ENCODE measurements around the gene SCTR. TPM values are rescaled to one million over a fixed set of nuclear protein-coding genes. Genes with fewer than 3 reads are reported as not detected.

SCTR gene
- not detected in 2 replicates for total RNA-seq

DNA sequence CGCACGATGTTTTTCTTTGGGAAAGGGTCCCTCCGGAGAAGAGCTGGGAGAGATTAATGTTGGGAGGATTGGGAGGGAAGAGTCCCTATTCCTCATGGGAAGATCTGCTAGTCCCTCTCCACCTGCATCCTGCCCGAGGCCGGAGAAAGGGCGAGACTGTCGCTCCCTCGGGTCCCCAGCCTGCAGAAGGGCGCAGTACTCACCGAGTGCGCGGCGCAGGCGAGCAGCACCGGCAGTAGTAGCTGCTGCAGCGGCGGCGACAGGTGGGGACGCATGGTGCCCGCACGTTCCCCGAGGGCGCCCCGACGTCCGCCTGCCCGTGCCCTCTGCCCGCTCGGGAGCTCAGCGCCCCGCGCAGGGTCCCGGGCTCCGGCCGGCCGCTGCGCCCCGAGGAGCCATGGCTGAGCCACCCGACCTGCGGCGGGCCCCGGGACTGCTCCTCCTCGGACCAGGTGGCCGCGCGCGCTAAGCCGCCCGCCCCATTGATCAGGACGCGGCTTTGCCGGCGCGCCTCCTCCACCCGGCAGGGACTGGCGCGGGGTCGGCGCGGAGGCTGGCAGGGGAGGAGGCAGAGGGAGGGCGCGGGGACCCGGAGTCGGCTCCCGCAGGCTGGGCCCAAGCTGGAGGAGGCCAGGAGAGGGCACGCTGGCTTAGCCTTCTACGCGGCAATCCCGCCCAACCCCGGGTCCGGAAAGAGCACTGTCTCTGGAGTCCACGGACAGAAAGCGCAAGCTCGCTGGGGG, at the start of gene SCTR:
SCTR (minus strand) TSS at position 532 of the 743 bp plus-strand sequence; CDS start at position 275, 257 bp downstream.

DNA sequence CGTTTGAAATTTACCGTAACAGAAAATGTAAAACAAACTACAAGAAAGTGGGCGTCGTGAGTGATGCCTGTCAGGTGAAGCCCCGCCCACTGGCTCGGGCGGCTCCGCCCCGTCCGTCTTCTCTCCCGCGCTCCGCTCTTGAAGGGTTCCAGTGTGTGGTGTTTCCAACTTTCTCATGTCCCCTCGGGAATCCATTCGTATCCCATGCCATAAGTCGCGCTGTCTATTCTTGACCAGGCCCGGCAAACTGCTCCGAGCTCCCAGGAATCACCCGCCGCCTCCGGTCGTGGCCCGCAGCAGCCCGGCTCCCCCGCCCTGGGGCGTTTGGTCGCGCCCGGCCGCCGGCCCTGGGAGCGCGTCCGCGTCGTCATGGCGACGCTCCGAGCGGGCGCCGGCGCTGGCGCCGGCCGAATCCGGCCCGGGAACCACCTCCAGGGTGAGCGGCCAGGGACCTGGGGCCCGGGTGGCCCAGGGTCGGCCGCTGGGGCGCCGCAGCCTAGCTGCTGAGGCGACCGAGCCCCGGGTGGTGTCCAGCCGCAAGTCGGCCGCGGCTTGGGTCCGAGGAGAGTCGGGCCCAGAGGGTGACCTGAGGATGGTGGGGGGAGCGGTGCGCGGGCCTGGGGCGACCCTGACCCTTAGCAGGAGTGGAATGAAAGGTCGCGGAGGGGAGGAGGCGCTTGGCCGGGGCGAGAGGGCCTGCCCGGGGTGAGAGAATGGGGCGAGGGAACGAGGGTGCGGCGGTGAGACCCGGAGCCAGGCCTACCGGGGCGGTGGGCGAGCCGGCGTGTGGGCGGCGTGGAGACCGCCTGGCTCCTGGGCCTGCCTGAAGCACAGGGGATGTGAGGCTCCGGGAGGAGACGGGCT, 20.0 kb upstream of the SCTR start, which contains the start of gene CFAP221:
CFAP221 (plus strand) TSS at position 375 of the 864 bp plus-strand sequence. CDS start 1,683 bp downstream, outside the sequence.

GRCh38 chr2:119431155-119431975, 92.9 kb downstream of the SCTR start, which contains the start of gene TMEM37:
TSS of gene TMEM37 (plus strand) at chr2:119431854. CDS start at chr2:119431904, 50 bp downstream.

Other genes starting within 250 kb of the SCTR start
- 5.1 and 9.9 TPM in 2 replicates for gene C2orf76, start 157.6 kb downstream of the SCTR start, total RNA-seq
- 55.7 and 86.9 TPM in 2 replicates for gene DBI, start 157.5 kb downstream of the SCTR start, total RNA-seq
- 0.43 TPM in 1 of 2 replicates, not detected in the other for gene TMEM37, start 92.6 kb downstream of the SCTR start, total RNA-seq
- not detected in 2 replicates for gene CFAP221, start 20.0 kb upstream of the SCTR start, total RNA-seq
- gene TMEM177, start 154.7 kb upstream of the SCTR start, total RNA-seq: 8.2 and 9.1 TPM in 2 replicates
- gene PTPN4, start 235.4 kb upstream of the SCTR start, total RNA-seq: 40.0 and 46.3 TPM in 2 replicates